ENCODE results near the gene AHNAK. TPM values are rescaled to one million over a fixed set of nuclear protein-coding genes. Genes with fewer than 3 reads are reported as not detected.
A peak's percentile ranks its signal among the peaks of the same experiment; 100 is the strongest.

Gene AHNAK
- total RNA-seq, 3 donors from 2014 or later, result 473 to 1,283 (median 535) TPM

GRCh38 chr11:62559204-62559603 lies 12.6 kb upstream of the AHNAK start:
- intact Hi-C loops (cut with DNase I, micrococcal nuclease), result loop anchor here in 1 of 2 donors (5.0 kb wide), 1 partner anchor 137 kb away; no protein-coding TSS in a partner anchor
- peaks cover 51% of the 10 kb centered on the region for H3K4me1 ChIP-seq (ENCODE audit: low read depth)
- no peak for TF ChIP-seq CTCF (IDR thresholded peaks at IDR 0.05)
- ATAC-seq (no peak), DNase-seq (no peak)
- no peak overlapping the region for H3K4me3 ChIP-seq
- no peaks in the 10 kb centered on the region for H3K9me3 ChIP-seq
- H3K36me3 ChIP-seq (ENCODE audit: low read depth), result peaks cover 4% of the 10 kb centered on the region

DNA sequence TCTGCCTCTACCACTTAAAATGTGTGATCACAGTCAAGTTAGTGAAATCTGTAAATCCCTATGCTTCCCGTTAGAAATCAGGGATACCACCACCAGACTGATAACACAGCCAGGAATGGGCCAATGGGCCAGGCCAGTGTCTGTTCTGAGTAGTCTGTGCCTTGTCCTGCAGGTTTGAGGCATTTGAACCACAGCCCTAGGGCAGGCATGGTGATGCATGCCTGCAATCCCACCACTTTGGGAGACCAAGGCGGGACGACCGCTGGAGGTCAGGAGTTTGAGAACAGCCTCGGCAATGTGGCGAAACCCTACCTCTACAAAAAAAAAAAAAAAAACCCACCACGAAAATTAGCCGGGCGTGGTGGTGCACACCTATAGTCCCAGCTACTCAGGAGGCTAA lies 12.1 kb upstream of the AHNAK start:
- no peak for TF ChIP-seq CTCF (IDR thresholded peaks at IDR 0.05)
- H3K9me3 ChIP-seq, result no peaks in the 10 kb centered on the region
- no peak for ATAC-seq
- peaks cover 57% of the 10 kb centered on the region for H3K4me1 ChIP-seq (ENCODE audit: low read depth)
- H3K4me3 ChIP-seq, result no peak overlapping the region
- intact Hi-C loops (cut with DNase I, micrococcal nuclease), result loop anchor here in 1 of 2 donors (5.0 kb wide), 1 partner anchor 136 kb away; no protein-coding TSS in a partner anchor
- peak in 1 of 3 donors; percentile 54 for DNase-seq
- peaks cover 4% of the 10 kb centered on the region for H3K36me3 ChIP-seq (ENCODE audit: low read depth)

GRCh38 chr11:62556875-62557631 lies 10.4 kb upstream of the AHNAK start:
- peaks cover 73% of the 10 kb centered on the region for H3K4me1 ChIP-seq (ENCODE audit: low read depth)
- TF ChIP-seq CTCF (IDR thresholded peaks at IDR 0.05), result no peak
- H3K4me3 ChIP-seq, result no peak overlapping the region
- ATAC-seq, result no peak
- DNase-seq, result peak; percentile 54 to 68 (median 60)
- intact Hi-C loops (cut with DNase I, micrococcal nuclease), result loop anchor here in 1 of 2 donors (5.0 kb wide), 1 partner anchor 135 kb away; no protein-coding TSS in a partner anchor
- H3K9me3 ChIP-seq, result no peaks in the 10 kb centered on the region
- H3K36me3 ChIP-seq (ENCODE audit: low read depth), result peaks cover 4% of the 10 kb centered on the region

GRCh38 chr11:62556108-62556874 lies 9.7 kb upstream of the AHNAK start:
- ATAC-seq (peak; percentile 59), DNase-seq (peak; percentile 87 to 95 (median 87))
- H3K4me1 ChIP-seq (ENCODE audit: low read depth), result peaks cover 80% of the 10 kb centered on the region
- H3K4me3 ChIP-seq, result no peak overlapping the region
- no peak for TF ChIP-seq CTCF (IDR thresholded peaks at IDR 0.05)
- peaks cover 4% of the 10 kb centered on the region for H3K36me3 ChIP-seq (ENCODE audit: low read depth)
- H3K9me3 ChIP-seq, result no peaks in the 10 kb centered on the region
- intact Hi-C loops (cut with DNase I, micrococcal nuclease), result loop anchor here in 1 of 2 donors (5.0 kb wide), 1 partner anchor 134 kb away; no protein-coding TSS in a partner anchor

DNA sequence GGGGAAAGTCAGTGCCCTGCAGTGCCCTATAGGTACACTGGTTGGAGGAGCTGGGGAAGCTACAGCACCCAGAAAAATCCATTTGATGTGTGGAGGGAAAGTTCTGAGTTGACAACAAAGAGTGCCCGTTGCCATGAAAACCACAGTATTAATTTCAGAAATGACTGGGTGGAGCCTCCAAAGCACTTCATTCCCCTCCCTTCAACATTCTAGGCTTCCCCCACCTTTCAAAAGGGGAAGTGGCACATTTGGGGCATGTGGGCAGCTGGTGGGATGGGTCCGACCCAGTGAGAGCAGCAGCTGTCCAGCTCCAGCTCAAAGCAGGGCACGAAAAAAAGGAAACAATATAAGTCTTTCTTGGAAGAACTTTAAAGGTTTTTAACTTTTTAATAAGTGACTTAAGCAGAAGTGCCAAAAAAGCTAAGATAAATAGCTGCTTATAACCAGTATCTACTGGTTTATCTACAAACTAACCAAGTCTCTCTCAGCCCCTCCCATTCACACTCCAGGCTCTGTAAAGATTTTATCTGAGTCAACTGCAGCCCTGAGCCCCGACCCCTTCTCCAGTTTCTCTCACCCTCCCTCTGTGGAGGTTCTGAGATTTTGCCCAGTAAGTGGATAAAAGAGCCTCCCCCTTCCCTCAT lies 9.0 kb upstream of the AHNAK start:
- intact Hi-C loops (cut with DNase I, micrococcal nuclease), result loop anchor here in 1 of 2 donors (5.0 kb wide), 1 partner anchor 133 kb away; no protein-coding TSS in a partner anchor
- Histone ChIP-seq H3K4me3 (no peak overlapping the region), H3K4me1 (ENCODE audit: low read depth) (peaks cover 78% of the 10 kb centered on the region), H3K9me3 (no peaks in the 10 kb centered on the region), H3K36me3 (ENCODE audit: low read depth) (peaks cover 4% of the 10 kb centered on the region)
- ATAC-seq (no peak), DNase-seq (peak in 2 of 3 donors; percentile 49 to 53)
- no peak for TF ChIP-seq CTCF (IDR thresholded peaks at IDR 0.05)

Measured in mucosa of descending colon (tissue), 3 donors.